RWPE2 (cell line): Measurements from ENCODE around the gene SOX13.

Source experiments
- ATAC-seq: fragments of 200-7000 bp; cut with Tn5 transposase; 3 replicates; pipeline ENCODE4 v1.9.1; 2021; ENCODE audit warnings: low read depth
- DNase-seq: peaks from one replicate; pipeline ENCODE4 v3.0.0-alpha.2; 2020; ENCODE audit warnings: low spot score
- H3K27ac ChIP-seq: fragments of 450-650 bp; 2 replicates; pipeline ENCODE4 v1.5.1; 2017; ENCODE audit warnings: mild to moderate bottlenecking; ENCODE audit not compliant: poor library complexity, severe bottlenecking
- H3K27me3 ChIP-seq: fragments of 250-450 bp; sonication (Bioruptor Pico); 2 replicates; pipeline ENCODE4 v1.5.1; 2021; ENCODE audit warnings: mild to moderate bottlenecking, moderate library complexity; ENCODE audit not compliant: insufficient read depth, poor library complexity, severe bottlenecking
- H3K36me3 ChIP-seq: fragments of 250-450 bp; sonication (Bioruptor Pico); 2 replicates; pipeline ENCODE4 v1.5.1; 2020; ENCODE audit warnings: low read depth, mild to moderate bottlenecking, moderate library complexity
- H3K4me1 ChIP-seq: fragments of 250-450 bp; sonication (Bioruptor Pico); 2 replicates; pipeline ENCODE4 v1.5.1; 2021; ENCODE audit warnings: mild to moderate bottlenecking, moderate library complexity; ENCODE audit not compliant: insufficient read depth, poor library complexity, severe bottlenecking
- H3K4me3 ChIP-seq: fragments of 250-450 bp; sonication (Bioruptor Pico); 2 replicates; pipeline ENCODE4 v1.5.1; 2021; ENCODE audit warnings: mild to moderate bottlenecking, moderate library complexity; ENCODE audit not compliant: severe bottlenecking
- H3K9me3 ChIP-seq: fragments of 250-450 bp; sonication (Bioruptor Pico); 2 replicates; pipeline ENCODE4 v1.5.1; 2021; ENCODE audit warnings: mild to moderate bottlenecking, moderate library complexity; ENCODE audit not compliant: severe bottlenecking
- CTCF ChIP-seq: fragments of 450-650 bp; IDR thresholded peaks from one replicate; pipeline ENCODE4 v1.5.1; 2017; ENCODE audit warnings: mild to moderate bottlenecking, moderate library complexity; ENCODE audit not compliant: poor library complexity, severe bottlenecking

SOX13 gene

GRCh38 chr1:204077979-204078696, 5.2 kb downstream of the SOX13 start:
- Histone ChIP-seq H3K27me3 (no peaks in the 10 kb centered on the region), H3K27ac (peak overlapping the region; percentile 86), H3K4me3 (no peak overlapping the region), H3K4me1 (peaks cover 42% of the 10 kb centered on the region), H3K36me3 (peaks cover 7% of the 10 kb centered on the region; the same call in 1 of the 2 replicates), H3K9me3 (no peaks in the 10 kb centered on the region)
- DNase-seq = peak; percentile 74
- no peak for TF ChIP-seq CTCF
- peak; percentile 51 for ATAC-seq

- no peak overlapping the region for H3K4me3 ChIP-seq
- H3K27me3 ChIP-seq = no peaks in the 10 kb centered on the region
- peaks cover 42% of the 10 kb centered on the region for H3K4me1 ChIP-seq
- H3K9me3 ChIP-seq = no peaks in the 10 kb centered on the region
- no peak for DNase-seq
- TF ChIP-seq CTCF = no peak
- no peak for ATAC-seq
- peak overlapping the region; percentile 86 for H3K27ac ChIP-seq
- H3K36me3 ChIP-seq = peaks cover 7% of the 10 kb centered on the region; the same call in 1 of the 2 replicates
These were observed 6.7 kb downstream of the SOX13 start for GRCh38 chr1:204079608-204079999.

GRCh38 chr1:204080163-204080903, 7.4 kb downstream of the SOX13 start:
- Histone ChIP-seq H3K36me3 (peaks cover 7% of the 10 kb centered on the region; the same call in 1 of the 2 replicates), H3K4me1 (peaks cover 42% of the 10 kb centered on the region), H3K4me3 (no peak overlapping the region), H3K27ac (peak overlapping the region; percentile 86), H3K9me3 (no peaks in the 10 kb centered on the region), H3K27me3 (no peaks in the 10 kb centered on the region)
- TF ChIP-seq CTCF = no peak
- DNase-seq (peak; percentile 96), ATAC-seq (peak; percentile 93)

- H3K4me3 ChIP-seq = no peak overlapping the region
- TF ChIP-seq CTCF = no peak
- H3K4me1 ChIP-seq = peaks cover 36% of the 10 kb centered on the region
- ATAC-seq = no peak
- H3K27ac ChIP-seq = peak overlapping the region; percentile 86
- H3K36me3 ChIP-seq = peaks cover 7% of the 10 kb centered on the region; the same call in 1 of the 2 replicates
- DNase-seq = no peak
- H3K27me3 ChIP-seq = no peaks in the 10 kb centered on the region
- no peaks in the 10 kb centered on the region for H3K9me3 ChIP-seq
These were observed 8.4 kb downstream of the SOX13 start for GRCh38 chr1:204081164-204081790.
